A204.1 (cell line): ENCODE results near the gene CLDN17.

Experiments
- FAIRE-seq: peaks from 2 replicates; lab custom pipeline; 2012; peaks lifted over from hg19 to GRCh38; lab: Jason Lieb, UNC

The CLDN17 gene

GRCh38 chr21:30166705-30167104 is at the start of gene CLDN17:
Gene CLDN17 (minus strand): TSS chr21:30166805. CDS start chr21:30166617, 188 bp downstream.
- no peak for FAIRE-seq

- no peak for FAIRE-seq
Observed at GRCh38 chr21:30216041-30216723, 49.6 kb upstream of the CLDN17 start, which contains the start of gene CLDN8. Gene CLDN8 (minus strand): TSS chr21:30216097. CDS start chr21:30215925, 172 bp downstream.

- FAIRE-seq = no peak
Observed at GRCh38 chr21:30211071-30211470, 44.5 kb upstream of the CLDN17 start.

GRCh38 chr21:30209601-30210000 is 43.0 kb upstream of the CLDN17 start:
- no peak for FAIRE-seq

GRCh38 chr21:30207252-30207579 is 40.6 kb upstream of the CLDN17 start:
- no peak for FAIRE-seq

GRCh38 chr21:30206551-30207251 is 40.1 kb upstream of the CLDN17 start:
- no peak for FAIRE-seq

GRCh38 chr21:30200000-30200399 is 33.4 kb upstream of the CLDN17 start:
- no peak for FAIRE-seq

- peak; percentile 47 for FAIRE-seq
Observed at GRCh38 chr21:30194701-30195299, 28.2 kb upstream of the CLDN17 start.

GRCh38 chr21:30193201-30193600 is 26.6 kb upstream of the CLDN17 start:
- no peak for FAIRE-seq

GRCh38 chr21:30190554-30190953 is 23.9 kb upstream of the CLDN17 start:
- no peak for FAIRE-seq

- FAIRE-seq = no peak
Observed at GRCh38 chr21:30189773-30190172, 23.2 kb upstream of the CLDN17 start.

- no peak for FAIRE-seq
Observed at GRCh38 chr21:30186242-30186641, 19.6 kb upstream of the CLDN17 start.

GRCh38 chr21:30168086-30168485 is 1.5 kb upstream of the CLDN17 start:
- FAIRE-seq = no peak

GRCh38 chr21:30166171-30166570 is 434 bp downstream of the CLDN17 start:
- no peak for FAIRE-seq

- FAIRE-seq = no peak
Observed at GRCh38 chr21:30164796-30165195, 1.8 kb downstream of the CLDN17 start.

GRCh38 chr21:30153697-30154340 is 12.8 kb downstream of the CLDN17 start:
- FAIRE-seq = no peak

- no peak for FAIRE-seq
Observed at GRCh38 chr21:30152792-30153191, 13.8 kb downstream of the CLDN17 start.

- no peak for FAIRE-seq
Observed at GRCh38 chr21:30148906-30149305, 17.7 kb downstream of the CLDN17 start.

GRCh38 chr21:30146558-30147282 is 19.9 kb downstream of the CLDN17 start:
- FAIRE-seq = no peak

GRCh38 chr21:30138483-30138882 is 28.1 kb downstream of the CLDN17 start:
- no peak for FAIRE-seq

- no peak for FAIRE-seq
Observed at GRCh38 chr21:30129246-30129645, 37.4 kb downstream of the CLDN17 start.

- no peak for FAIRE-seq
Observed at GRCh38 chr21:30126576-30126975, 40.0 kb downstream of the CLDN17 start.
